GM12874 (cell line): ENCODE measurements around the gene ADM2.

Experiments
- CTCF ChIP-seq: IDR thresholded peaks from 2 replicates; pipeline ENCODE4 v1.5.1; 2011; ENCODE audit warnings: low read depth, mild to moderate bottlenecking, control low read depth, low read length, moderate library complexity; ENCODE audit not compliant: insufficient read depth

ADM2 gene

GRCh38 chr22:50459496-50460140 lies 21.7 kb upstream of the ADM2 start:
- 0 out of 2 replicates have a peak, but pooled peaks have one; percentile 5 for TF ChIP-seq CTCF

- no peak for TF ChIP-seq CTCF
Measured at GRCh38 chr22:50460938-50461337, 20.4 kb upstream of the ADM2 start.

- TF ChIP-seq CTCF, result no peak
Measured at GRCh38 chr22:50461536-50461935, 19.8 kb upstream of the ADM2 start.

GRCh38 chr22:50461979-50462540 lies 19.3 kb upstream of the ADM2 start:
- no peak for TF ChIP-seq CTCF

- TF ChIP-seq CTCF, result no peak
Measured at GRCh38 chr22:50463188-50463900, 18.0 kb upstream of the ADM2 start.

GRCh38 chr22:50464451-50464850 lies 16.9 kb upstream of the ADM2 start:
- no peak for TF ChIP-seq CTCF

GRCh38 chr22:50465066-50465930 lies 16.0 kb upstream of the ADM2 start:
- TF ChIP-seq CTCF, result no peak
